ENCODE data around the gene DLK2.

DNA sequence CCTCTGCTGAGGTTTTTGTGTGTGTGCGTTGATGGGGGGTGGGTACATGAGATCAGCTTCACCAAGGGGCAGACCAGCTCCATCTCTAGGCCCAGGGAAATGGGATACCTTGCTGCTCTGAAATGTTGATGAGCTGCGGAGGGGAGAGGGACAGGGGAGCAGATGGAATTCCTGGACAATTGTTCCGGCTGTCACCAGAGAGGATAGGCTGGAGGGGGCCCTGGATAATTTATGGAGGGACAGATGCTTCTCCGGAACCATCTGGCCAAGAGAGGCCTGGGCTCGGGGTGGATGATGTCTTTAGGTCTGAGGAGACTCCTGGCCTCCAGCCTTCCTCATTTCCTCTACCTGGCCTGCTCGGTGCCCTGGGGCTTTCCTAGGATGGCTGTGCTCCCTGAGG, 20.2 kb upstream of the DLK2 start:
- TF ChIP-seq, protein P1, sequence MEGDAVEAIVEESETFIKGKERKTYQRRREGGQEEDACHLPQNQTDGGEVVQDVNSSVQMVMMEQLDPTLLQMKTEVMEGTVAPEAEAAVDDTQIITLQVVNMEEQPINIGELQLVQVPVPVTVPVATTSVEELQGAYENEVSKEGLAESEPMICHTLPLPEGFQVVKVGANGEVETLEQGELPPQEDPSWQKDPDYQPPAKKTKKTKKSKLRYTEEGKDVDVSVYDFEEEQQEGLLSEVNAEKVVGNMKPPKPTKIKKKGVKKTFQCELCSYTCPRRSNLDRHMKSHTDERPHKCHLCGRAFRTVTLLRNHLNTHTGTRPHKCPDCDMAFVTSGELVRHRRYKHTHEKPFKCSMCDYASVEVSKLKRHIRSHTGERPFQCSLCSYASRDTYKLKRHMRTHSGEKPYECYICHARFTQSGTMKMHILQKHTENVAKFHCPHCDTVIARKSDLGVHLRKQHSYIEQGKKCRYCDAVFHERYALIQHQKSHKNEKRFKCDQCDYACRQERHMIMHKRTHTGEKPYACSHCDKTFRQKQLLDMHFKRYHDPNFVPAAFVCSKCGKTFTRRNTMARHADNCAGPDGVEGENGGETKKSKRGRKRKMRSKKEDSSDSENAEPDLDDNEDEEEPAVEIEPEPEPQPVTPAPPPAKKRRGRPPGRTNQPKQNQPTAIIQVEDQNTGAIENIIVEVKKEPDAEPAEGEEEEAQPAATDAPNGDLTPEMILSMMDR (IDR thresholded peaks at IDR 0.05), result no peak
- no peak for TF ChIP-seq POLR2A (IDR thresholded peaks at IDR 0.05)
- TF ChIP-seq POLR2AphosphoS5 (IDR thresholded peaks at IDR 0.05), result no peak
